ENCODE measurements around the gene ATP10A. TPM values are rescaled to one million over a fixed set of nuclear protein-coding genes. Genes with fewer than 3 reads are reported as not detected.

Gene ATP10A
- total and polyA plus RNA-seq, 7 donors, result 0.08 to 0.60 (median 0.36) TPM

DNA sequence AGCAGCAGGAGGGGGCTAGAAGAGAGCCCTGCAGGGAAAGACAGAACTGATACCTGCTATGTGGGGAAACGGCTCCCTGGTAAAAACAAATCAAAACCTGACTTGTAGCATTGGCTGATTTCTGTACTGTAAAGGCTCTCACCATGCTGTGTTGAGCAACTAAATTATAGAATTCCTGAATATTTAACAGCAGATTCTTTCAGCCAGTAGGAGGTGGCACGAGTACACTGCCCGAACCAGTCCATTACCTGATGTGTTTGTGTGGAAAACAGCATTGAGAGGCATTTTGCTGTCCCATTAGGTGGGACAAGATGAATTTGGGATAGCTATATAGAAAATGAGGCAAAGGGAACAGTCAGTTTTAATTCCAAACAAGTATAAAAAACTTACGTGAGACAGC is 201.2 kb downstream of the ATP10A start:
- no peaks in the 10 kb centered on the region for H3K27me3 ChIP-seq (ENCODE audit: insufficient read depth in 3 of 3, low read length in 2 of 3)
- no peak for ATAC-seq
- DNase-seq, result no peak
- H3K4me1 ChIP-seq, result no peaks in the 10 kb centered on the region
- no peaks in the 10 kb centered on the region for H3K9me3 ChIP-seq
- H3K4me3 ChIP-seq, result no peak overlapping the region
- intact Hi-C loops (cut with DNase I), result no loop called here
- no peaks in the 10 kb centered on the region for H3K36me3 ChIP-seq (ENCODE audit: insufficient read depth in 1 of 2, low read depth in 1 of 2)
- H3K27ac ChIP-seq, result no peak overlapping the region
- TF ChIP-seq, protein P1, sequence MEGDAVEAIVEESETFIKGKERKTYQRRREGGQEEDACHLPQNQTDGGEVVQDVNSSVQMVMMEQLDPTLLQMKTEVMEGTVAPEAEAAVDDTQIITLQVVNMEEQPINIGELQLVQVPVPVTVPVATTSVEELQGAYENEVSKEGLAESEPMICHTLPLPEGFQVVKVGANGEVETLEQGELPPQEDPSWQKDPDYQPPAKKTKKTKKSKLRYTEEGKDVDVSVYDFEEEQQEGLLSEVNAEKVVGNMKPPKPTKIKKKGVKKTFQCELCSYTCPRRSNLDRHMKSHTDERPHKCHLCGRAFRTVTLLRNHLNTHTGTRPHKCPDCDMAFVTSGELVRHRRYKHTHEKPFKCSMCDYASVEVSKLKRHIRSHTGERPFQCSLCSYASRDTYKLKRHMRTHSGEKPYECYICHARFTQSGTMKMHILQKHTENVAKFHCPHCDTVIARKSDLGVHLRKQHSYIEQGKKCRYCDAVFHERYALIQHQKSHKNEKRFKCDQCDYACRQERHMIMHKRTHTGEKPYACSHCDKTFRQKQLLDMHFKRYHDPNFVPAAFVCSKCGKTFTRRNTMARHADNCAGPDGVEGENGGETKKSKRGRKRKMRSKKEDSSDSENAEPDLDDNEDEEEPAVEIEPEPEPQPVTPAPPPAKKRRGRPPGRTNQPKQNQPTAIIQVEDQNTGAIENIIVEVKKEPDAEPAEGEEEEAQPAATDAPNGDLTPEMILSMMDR (IDR thresholded peaks at IDR 0.05), result no peak
- 70 to 88% (median 80%) methylated on average over 4 of the region's 4 CpGs for WGBS, 3 donors

DNA sequence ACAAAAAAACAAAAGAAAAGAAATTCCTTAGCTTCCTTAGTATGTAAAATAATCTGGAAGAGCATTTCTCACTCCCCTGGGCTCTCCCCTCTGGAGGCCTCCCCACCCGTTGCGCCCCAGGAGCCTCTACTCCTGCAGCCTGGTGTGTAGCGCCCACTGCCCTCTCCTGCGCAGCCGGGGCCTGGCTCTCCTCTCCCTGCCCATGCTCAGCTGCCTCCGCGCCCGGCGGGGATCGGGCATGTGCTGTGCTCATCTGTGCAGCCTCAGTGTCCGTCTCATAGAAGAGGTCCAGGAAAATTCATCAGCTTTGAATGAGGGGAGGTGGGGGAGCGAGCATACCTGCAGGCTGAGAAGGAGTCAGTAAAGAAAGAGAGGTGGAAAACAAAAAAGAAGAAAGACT is 203.9 kb downstream of the ATP10A start:
- H3K9me3 ChIP-seq, result no peaks in the 10 kb centered on the region
- no peak for DNase-seq
- ATAC-seq, result no peak
- intact Hi-C loops (cut with DNase I), result no loop called here
- H3K27me3 ChIP-seq (ENCODE audit: insufficient read depth in 3 of 3, low read length in 2 of 3), result no peaks in the 10 kb centered on the region
- H3K36me3 ChIP-seq (ENCODE audit: insufficient read depth in 1 of 2, low read depth in 1 of 2), result no peaks in the 10 kb centered on the region
- H3K27ac ChIP-seq, result no peak overlapping the region
- 94 to 95% (median 95%) methylated on average over 12 of the region's 12 CpGs for WGBS, 3 donors
- H3K4me1 ChIP-seq, result no peaks in the 10 kb centered on the region
- H3K4me3 ChIP-seq, result no peak overlapping the region
- TF ChIP-seq, protein P1 (IDR thresholded peaks at IDR 0.05), result no peak

DNA sequence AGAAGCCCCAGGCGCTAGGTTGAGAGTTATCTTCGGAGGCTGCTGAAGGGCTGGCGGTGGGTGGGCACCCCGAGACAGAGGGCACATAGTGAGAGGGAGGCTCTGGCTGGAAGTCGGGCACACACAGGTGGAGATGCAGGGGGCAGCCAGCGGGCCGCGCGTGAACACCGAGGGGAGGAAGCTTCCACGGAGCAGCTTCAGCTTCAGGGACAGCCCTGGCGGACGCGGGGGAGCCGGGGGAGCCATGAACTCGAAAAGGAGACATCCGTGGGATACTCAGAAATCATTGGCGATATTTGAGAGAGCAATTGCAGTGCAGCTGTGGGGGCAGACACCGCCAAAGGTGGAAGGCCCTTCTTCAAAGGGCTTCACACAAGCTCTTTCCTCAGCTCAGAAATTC is 204.6 kb downstream of the ATP10A start:
- no peaks in the 10 kb centered on the region for H3K4me1 ChIP-seq
- DNase-seq, result no peak
- WGBS, 3 donors, result 92 to 96% (median 92%) methylated on average over 19 of the region's 19 CpGs
- no peak for ATAC-seq
- intact Hi-C loops (cut with DNase I), result no loop called here
- H3K9me3 ChIP-seq, result no peaks in the 10 kb centered on the region
- H3K36me3 ChIP-seq (ENCODE audit: insufficient read depth in 1 of 2, low read depth in 1 of 2), result no peaks in the 10 kb centered on the region
- H3K27ac ChIP-seq, result no peak overlapping the region
- no peak overlapping the region for H3K4me3 ChIP-seq
- no peaks in the 10 kb centered on the region for H3K27me3 ChIP-seq (ENCODE audit: insufficient read depth in 3 of 3, low read length in 2 of 3)
- TF ChIP-seq, protein P1 (IDR thresholded peaks at IDR 0.05), result no peak

DNA sequence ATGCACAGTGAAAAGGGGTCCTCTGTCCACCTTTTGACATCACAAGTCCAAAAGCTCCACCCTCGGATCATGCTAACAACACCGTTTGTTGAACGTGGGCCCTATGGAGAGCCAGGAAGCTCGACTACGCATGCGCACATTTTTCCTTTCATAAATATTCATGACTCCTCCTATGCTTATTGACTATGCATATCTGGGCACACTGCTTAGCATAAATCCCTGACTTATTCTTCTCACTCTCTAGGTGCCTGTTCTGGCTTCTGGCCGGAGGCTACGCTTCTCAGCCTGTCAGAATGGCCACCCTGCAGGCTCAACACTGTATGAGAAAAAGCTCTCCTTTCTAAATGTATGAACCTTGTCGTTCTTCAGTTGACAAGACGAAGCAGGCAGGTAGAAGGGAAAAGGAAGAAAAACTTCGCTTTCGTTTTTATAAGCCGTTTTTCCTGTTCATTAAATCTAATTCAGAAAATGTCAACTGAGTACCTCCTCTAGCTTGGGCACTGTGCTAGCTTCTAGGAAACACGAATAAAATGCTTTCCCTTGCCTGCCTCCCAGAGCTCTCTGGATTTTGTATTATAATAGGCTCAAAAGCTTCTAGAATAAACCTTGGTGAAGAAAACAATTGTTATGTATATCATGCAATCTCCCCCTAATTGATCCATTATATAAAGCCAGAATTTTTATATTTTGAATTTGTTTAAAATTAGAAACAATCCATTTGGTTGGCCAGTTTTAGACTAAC is 207.7 kb downstream of the ATP10A start:
- H3K4me1 ChIP-seq, result no peaks in the 10 kb centered on the region
- DNase-seq, result no peak
- H3K36me3 ChIP-seq (ENCODE audit: insufficient read depth in 1 of 2, low read depth in 1 of 2), result no peaks in the 10 kb centered on the region
- TF ChIP-seq, protein P1 (IDR thresholded peaks at IDR 0.05), result no peak
- intact Hi-C loops (cut with DNase I), result no loop called here
- H3K4me3 ChIP-seq, result no peak overlapping the region
- no peak overlapping the region for H3K27ac ChIP-seq
- no peak for ATAC-seq
- no peaks in the 10 kb centered on the region for H3K27me3 ChIP-seq (ENCODE audit: insufficient read depth in 3 of 3, low read length in 2 of 3)
- 85 to 88% (median 86%) methylated on average over 14 of the region's 14 CpGs for WGBS, 3 donors
- H3K9me3 ChIP-seq, result no peaks in the 10 kb centered on the region

DNA sequence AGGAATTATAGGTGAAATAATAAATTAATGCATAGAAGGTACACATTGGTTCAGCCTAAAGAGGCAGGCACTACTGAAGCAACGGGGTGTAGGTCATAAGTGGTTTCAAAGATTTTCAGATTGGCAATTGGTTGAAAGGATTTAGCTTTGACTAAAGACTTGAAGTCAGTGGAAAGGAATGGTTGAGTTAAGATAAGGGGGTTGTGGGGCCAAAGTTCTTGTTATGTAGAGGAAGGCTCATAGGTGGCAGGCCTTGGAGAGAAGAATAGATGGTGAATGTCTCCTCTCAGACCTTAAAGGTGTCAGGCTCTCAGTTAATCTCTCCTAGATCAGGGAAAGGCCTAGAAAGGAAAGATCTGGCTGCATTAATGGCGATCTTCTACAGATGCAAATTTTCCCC is 209.8 kb downstream of the ATP10A start:
- intact Hi-C loops (cut with DNase I), result no loop called here
- no peak for ATAC-seq

More for the DNA sequence above, 209.8 kb downstream of the ATP10A start:
- TF ChIP-seq, protein P1 (IDR thresholded peaks at IDR 0.05), result no peak
- H3K4me3 ChIP-seq, result no peak overlapping the region
- 87 to 91% (median 88%) methylated on average over 2 of the region's 2 CpGs for WGBS, 3 donors
- H3K27ac ChIP-seq, result no peak overlapping the region
- no peaks in the 10 kb centered on the region for H3K9me3 ChIP-seq
- H3K4me1 ChIP-seq, result no peaks in the 10 kb centered on the region
- no peaks in the 10 kb centered on the region for H3K27me3 ChIP-seq (ENCODE audit: insufficient read depth in 3 of 3, low read length in 2 of 3)
- DNase-seq, result no peak
- H3K36me3 ChIP-seq (ENCODE audit: insufficient read depth in 1 of 2, low read depth in 1 of 2), result no peaks in the 10 kb centered on the region
